Type B pancreatic cell (in vitro differentiated cells): ENCODE results near the gene ARHGAP19. TPM values are rescaled to one million over a fixed set of nuclear protein-coding genes. Genes with fewer than 3 reads are reported as not detected.

Experiments
- DNase-seq: peaks from one replicate; pipeline ENCODE4 v3.0.0; 2021; ENCODE audit warnings: mixed read lengths; ENCODE audit not compliant: unreplicated experiment; ENCODE audit errors: extremely low spot score
- H3K27ac Mint-ChIP-seq: 2 replicates; pipeline ENCODE4 v1.8.0; 2021; ENCODE audit warnings: mild to moderate bottlenecking, mixed read lengths
- H3K27me3 Mint-ChIP-seq: 2 replicates; pipeline ENCODE4 v1.8.0; 2021; ENCODE audit warnings: mixed read lengths
- H3K36me3 Mint-ChIP-seq: 2 replicates; pipeline ENCODE4 v1.8.0; 2021; ENCODE audit warnings: mixed read lengths
- H3K4me1 Mint-ChIP-seq: one replicate; pipeline ENCODE4 v1.8.0; 2021; ENCODE audit warnings: mixed read lengths; ENCODE audit not compliant: unreplicated experiment
- H3K4me3 Mint-ChIP-seq: 2 replicates; pipeline ENCODE4 v1.8.0; 2021; ENCODE audit warnings: mild to moderate bottlenecking, mixed read lengths
- H3K9me3 Mint-ChIP-seq: 2 replicates; pipeline ENCODE4 v1.8.0; 2021; ENCODE audit warnings: mixed read lengths
- total RNA-seq: library from RNA; stranded (reverse); gene quantifications from 2 replicates; pipeline ENCODE4 v1.2.1, GENCODE V29; 2021; ENCODE audit warnings: low replicate concordance
- TF ChIP-seq, protein P1 (sequence below): fragments of 200-600 bp; sonication (generic); conservative IDR thresholded peaks from 2 replicates; pipeline ENCODE4 v1.5.0; 2021; ENCODE audit warnings: antibody characterized with exemption, mild to moderate bottlenecking

ARHGAP19 gene
- total RNA-seq, 1 donor from 2014 or later: 19.8 TPM

DNA sequence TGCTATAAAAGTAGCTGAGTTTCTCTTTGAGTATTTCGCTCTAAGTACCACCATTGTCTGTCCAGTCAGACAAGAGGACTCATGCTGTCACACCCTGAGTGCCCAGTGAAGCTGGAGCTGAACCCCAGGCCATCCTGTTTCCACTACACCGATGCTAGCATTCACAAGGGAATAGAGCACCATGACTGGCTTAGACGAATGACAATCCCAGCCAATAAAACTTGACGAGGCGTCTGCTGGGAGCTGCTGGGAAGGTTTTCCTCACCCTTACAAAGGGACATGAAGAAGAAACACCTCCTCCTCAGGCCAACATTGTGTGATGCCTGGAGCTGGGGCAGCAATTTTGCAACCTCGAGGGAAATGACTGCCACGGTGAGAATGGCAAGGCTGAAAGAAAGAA, 89.2 kb downstream of the ARHGAP19 start:
- peaks cover 5% of the 10 kb centered on the region for H3K4me1 Mint-ChIP-seq

DNA sequence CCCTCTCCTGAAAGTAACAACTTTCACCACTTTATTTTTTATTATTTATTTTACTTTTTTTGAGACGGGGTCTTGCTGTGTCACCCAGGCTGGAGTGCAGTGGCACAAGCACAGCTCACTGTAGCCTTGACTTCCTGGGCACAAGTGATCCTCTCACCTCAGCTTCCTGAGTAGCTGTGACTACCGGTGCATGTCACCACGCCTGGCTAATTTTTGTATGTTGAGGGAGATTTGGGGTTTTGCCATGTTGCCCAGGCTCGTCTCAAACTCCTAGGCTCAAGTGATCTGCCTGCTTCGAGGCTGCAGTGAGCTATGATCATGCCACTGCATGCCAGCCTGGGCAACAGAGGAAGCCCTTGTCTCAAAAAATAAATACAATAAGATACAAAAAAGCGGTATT, 91.8 kb downstream of the ARHGAP19 start:
- H3K27me3 Mint-ChIP-seq: peaks cover 36% of the 10 kb centered on the region
- H3K4me1 Mint-ChIP-seq: peaks cover 3% of the 10 kb centered on the region
- DNase-seq: no peak
- H3K27ac Mint-ChIP-seq: no peak overlapping the region
- H3K9me3 Mint-ChIP-seq: no peaks in the 10 kb centered on the region
- TF ChIP-seq, protein P1, sequence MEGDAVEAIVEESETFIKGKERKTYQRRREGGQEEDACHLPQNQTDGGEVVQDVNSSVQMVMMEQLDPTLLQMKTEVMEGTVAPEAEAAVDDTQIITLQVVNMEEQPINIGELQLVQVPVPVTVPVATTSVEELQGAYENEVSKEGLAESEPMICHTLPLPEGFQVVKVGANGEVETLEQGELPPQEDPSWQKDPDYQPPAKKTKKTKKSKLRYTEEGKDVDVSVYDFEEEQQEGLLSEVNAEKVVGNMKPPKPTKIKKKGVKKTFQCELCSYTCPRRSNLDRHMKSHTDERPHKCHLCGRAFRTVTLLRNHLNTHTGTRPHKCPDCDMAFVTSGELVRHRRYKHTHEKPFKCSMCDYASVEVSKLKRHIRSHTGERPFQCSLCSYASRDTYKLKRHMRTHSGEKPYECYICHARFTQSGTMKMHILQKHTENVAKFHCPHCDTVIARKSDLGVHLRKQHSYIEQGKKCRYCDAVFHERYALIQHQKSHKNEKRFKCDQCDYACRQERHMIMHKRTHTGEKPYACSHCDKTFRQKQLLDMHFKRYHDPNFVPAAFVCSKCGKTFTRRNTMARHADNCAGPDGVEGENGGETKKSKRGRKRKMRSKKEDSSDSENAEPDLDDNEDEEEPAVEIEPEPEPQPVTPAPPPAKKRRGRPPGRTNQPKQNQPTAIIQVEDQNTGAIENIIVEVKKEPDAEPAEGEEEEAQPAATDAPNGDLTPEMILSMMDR: no peak
- no peaks in the 10 kb centered on the region for H3K36me3 Mint-ChIP-seq
- H3K4me3 Mint-ChIP-seq: no peak overlapping the region

More for the DNA sequence above, 89.2 kb downstream of the ARHGAP19 start:
- peaks cover 14% of the 10 kb centered on the region for H3K27me3 Mint-ChIP-seq
- no peak overlapping the region for H3K4me3 Mint-ChIP-seq
- TF ChIP-seq, protein P1: no peak
- DNase-seq: no peak
- no peak overlapping the region for H3K27ac Mint-ChIP-seq
- H3K36me3 Mint-ChIP-seq: no peaks in the 10 kb centered on the region
- no peaks in the 10 kb centered on the region for H3K9me3 Mint-ChIP-seq

DNA sequence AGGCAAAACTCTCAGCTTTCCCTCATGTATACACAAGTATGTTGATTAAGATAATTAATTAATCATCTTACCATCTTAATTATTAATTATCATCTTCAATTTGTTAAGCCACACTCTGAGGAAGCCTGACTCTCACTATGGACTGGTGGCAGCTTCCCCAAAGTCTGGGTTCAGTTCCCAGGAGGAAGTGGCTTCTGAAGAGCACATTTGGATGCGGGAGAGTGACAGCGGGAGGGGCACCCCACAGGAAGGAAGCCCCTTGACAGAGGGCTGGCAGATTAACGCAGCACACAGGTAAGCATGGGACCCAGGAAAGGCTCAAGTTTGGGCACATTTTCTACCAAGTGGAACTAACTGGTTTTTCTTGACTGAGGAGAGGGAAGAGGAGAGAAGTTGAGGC, 93.3 kb downstream of the ARHGAP19 start:
- TF ChIP-seq, protein P1: no peak
- no peak overlapping the region for H3K27ac Mint-ChIP-seq
- H3K4me3 Mint-ChIP-seq: no peak overlapping the region
- H3K36me3 Mint-ChIP-seq: no peaks in the 10 kb centered on the region
- peaks cover 44% of the 10 kb centered on the region for H3K27me3 Mint-ChIP-seq
- DNase-seq: no peak
- H3K9me3 Mint-ChIP-seq: no peaks in the 10 kb centered on the region
- H3K4me1 Mint-ChIP-seq: peaks cover 8% of the 10 kb centered on the region

DNA sequence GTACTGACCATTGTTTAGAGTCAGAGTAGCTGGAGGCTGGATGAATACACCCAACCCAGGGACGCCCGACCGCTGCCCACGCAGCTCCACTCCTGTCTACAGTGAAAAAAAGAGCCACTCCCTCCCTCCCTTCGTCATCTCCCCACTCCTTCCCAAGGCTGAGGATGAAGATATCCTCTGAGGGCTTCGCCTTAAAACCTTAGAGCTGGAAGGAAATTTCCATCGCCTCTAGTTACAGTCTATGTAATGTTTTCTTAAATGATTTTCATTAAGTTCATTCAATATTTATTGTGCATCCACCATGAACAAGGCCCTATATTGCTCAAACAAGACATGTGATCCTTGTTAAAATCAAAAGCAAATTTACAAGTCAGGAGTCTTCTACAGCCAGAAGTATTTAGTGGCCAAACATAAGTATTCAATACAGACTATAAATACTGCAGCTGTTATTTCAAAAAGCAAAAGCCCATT, 95.4 kb downstream of the ARHGAP19 start:
- H3K9me3 Mint-ChIP-seq: no peaks in the 10 kb centered on the region
- H3K4me3 Mint-ChIP-seq: peak overlapping the region; percentile 82
- H3K27ac Mint-ChIP-seq: no peak overlapping the region
- peaks cover 20% of the 10 kb centered on the region for H3K4me1 Mint-ChIP-seq
- peaks cover 58% of the 10 kb centered on the region for H3K27me3 Mint-ChIP-seq
- no peaks in the 10 kb centered on the region for H3K36me3 Mint-ChIP-seq
- DNase-seq: no peak
- TF ChIP-seq, protein P1: no peak

DNA sequence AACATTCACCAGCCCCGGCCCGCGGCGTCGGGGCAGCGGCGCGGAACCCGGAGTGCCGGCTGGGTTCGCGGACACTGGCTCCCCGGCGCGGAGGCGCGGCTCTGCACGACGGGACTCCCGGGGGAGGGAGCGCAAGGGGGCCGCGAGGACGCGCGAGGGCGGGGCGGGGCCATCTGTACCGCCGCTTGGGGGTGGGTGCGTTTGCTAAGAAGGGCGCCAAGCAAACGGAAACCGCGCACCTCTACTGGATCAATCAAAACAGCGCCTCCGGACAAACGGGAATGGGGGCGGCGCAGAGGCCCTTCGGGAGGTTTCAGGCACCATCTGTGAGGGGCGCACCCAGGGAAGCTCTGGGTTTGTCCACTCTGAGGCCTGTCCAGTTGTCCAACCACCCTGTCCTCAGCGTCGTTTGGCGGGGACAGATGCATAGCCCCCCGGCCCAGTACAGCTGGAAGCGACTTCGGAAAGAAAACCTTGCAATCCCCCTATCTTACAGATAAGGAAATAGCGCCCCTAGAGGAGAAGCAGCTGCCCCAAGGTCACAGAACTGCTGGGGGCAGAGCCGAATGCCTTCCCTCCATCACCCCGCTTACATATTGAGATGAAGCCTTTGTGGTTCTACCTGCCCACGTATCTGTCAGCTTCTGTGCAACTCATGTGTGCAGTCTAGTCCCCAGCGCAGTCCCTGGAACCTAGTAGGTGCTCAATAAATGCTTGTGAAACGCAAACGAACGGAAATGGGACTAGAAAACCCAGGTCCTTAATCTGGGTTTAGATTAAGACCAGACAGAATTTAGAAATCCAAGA, 96.0 kb downstream of the ARHGAP19 start:
- H3K9me3 Mint-ChIP-seq: no peaks in the 10 kb centered on the region
- TF ChIP-seq, protein P1: peak; percentile 91
- H3K36me3 Mint-ChIP-seq: no peaks in the 10 kb centered on the region
- DNase-seq: no peak
- H3K27me3 Mint-ChIP-seq: peaks cover 58% of the 10 kb centered on the region
- peaks cover 20% of the 10 kb centered on the region for H3K4me1 Mint-ChIP-seq
- H3K27ac Mint-ChIP-seq: no peak overlapping the region
- peak overlapping the region; percentile 82 for H3K4me3 Mint-ChIP-seq
